ENCODE results near the gene MORN1. TPM values are rescaled to one million over a fixed set of nuclear protein-coding genes. Genes with fewer than 3 reads are reported as not detected.
A peak's percentile ranks its signal among the peaks of the same experiment; 100 is the strongest.

The MORN1 gene
- total RNA-seq, 2 experiments from 2014 or later = 5.3 to 6.5 TPM

- no peaks in the 10 kb centered on the region for H3K9me3 Mint-ChIP-seq
- Histone ChIP-seq H3K36me3 (ENCODE audit: insufficient read depth, low read length) (no peaks in the 10 kb centered on the region), H3K9me3 (ENCODE audit: control insufficient read depth in 1 of 2, insufficient read depth in 1 of 2, low read length in 2 of 2) (peaks cover under 1 to 5% of the 10 kb centered on the region in 2 experiments), H3K27ac (ENCODE audit: low read depth in 1 of 2, low read length in 2 of 2) (no peak overlapping the region), H3K27me3 (ENCODE audit: control insufficient read depth in 1 of 2, insufficient read depth in 2 of 2, low read length in 2 of 2) (no peaks in the 10 kb centered on the region), H3K4me1 (ENCODE audit: insufficient read depth, low read length) (peaks cover 57% of the 10 kb centered on the region), H3K4me3 (ENCODE audit: low read length) (no peak overlapping the region)
- CTCF ChIA-PET = no interaction called here
- TF ChIP-seq CTCF (IDR thresholded peaks at IDR 0.05) = no peak
- POLR2A ChIA-PET = interaction anchor here (4.5 kb wide), 1 partner anchor 130 kb away, joined by 54 read pairs; no protein-coding TSS in a partner anchor
- no peak overlapping the region for H3K27ac Mint-ChIP-seq
- no peak overlapping the region for H3K4me3 Mint-ChIP-seq
- no peak for ATAC-seq (ENCODE audit: poor library complexity)
- H3K36me3 Mint-ChIP-seq (ENCODE audit: low read depth) = peaks cover 6% of the 10 kb centered on the region
- intact Hi-C loops (cut with DNase I, micrococcal nuclease) = loop anchor here in 1 of 2 experiments (10.0 kb wide), 1 partner anchor 1007 kb away; no protein-coding TSS in a partner anchor
- no peaks in the 10 kb centered on the region for H3K27me3 Mint-ChIP-seq
- no peak for DNase-seq
- peaks cover 32% of the 10 kb centered on the region for H3K4me1 Mint-ChIP-seq (ENCODE audit: low read depth)
These were observed 26.5 kb upstream of the MORN1 start for GRCh38 chr1:2417833-2418225.

- H3K36me3 ChIP-seq (ENCODE audit: insufficient read depth, low read length) = no peaks in the 10 kb centered on the region
- no peak for ATAC-seq (ENCODE audit: poor library complexity)
- H3K4me1 Mint-ChIP-seq (ENCODE audit: low read depth) = peaks cover 32% of the 10 kb centered on the region
- CTCF ChIA-PET = no interaction called here
- no peaks in the 10 kb centered on the region for H3K27me3 Mint-ChIP-seq
- TF ChIP-seq CTCF (IDR thresholded peaks at IDR 0.05) = no peak
- H3K4me3 Mint-ChIP-seq = peak overlapping the region; percentile 89
- H3K27ac ChIP-seq (ENCODE audit: low read depth in 1 of 2, low read length in 2 of 2) = peak overlapping the region in 1 of 2 donors; percentile 56
- H3K4me1 ChIP-seq (ENCODE audit: insufficient read depth, low read length) = peaks cover 57% of the 10 kb centered on the region
- H3K36me3 Mint-ChIP-seq (ENCODE audit: low read depth) = peaks cover 6% of the 10 kb centered on the region
- no peaks in the 10 kb centered on the region for H3K9me3 Mint-ChIP-seq
- H3K27me3 ChIP-seq (ENCODE audit: control insufficient read depth in 1 of 2, insufficient read depth in 2 of 2, low read length in 2 of 2) = no peaks in the 10 kb centered on the region
- H3K4me3 ChIP-seq (ENCODE audit: low read length) = peak overlapping the region; percentile 77
- no peak for DNase-seq
- peak overlapping the region; percentile 92 for H3K27ac Mint-ChIP-seq
- H3K9me3 ChIP-seq (ENCODE audit: control insufficient read depth in 1 of 2, insufficient read depth in 1 of 2, low read length in 2 of 2) = peaks cover 0 to 5% of the 10 kb centered on the region in 2 experiments
- intact Hi-C loops (cut with DNase I, micrococcal nuclease) = loop anchor here in 1 of 2 experiments (10.0 kb wide), 1 partner anchor 1008 kb away; no protein-coding TSS in a partner anchor
- POLR2A ChIA-PET = interaction anchor here (0.8 to 4.5 kb wide), 3 partner anchors 107 to 139 kb away, joined by 3 to 54 read pairs (median 7); no protein-coding TSS in a partner anchor
These were observed 25.9 kb upstream of the MORN1 start for GRCh38 chr1:2417083-2417832.

GRCh38 chr1:2416403-2416802 lies 25.0 kb upstream of the MORN1 start:
- no peaks in the 10 kb centered on the region for H3K36me3 ChIP-seq (ENCODE audit: insufficient read depth, low read length)
- ChIA-PET POLR2A (interaction anchor here (0.8 to 4.5 kb wide), 11 partner anchors 8 to 169 kb away, joined by 3 to 54 read pairs (median 6); partner anchors contain the start of genes MORN1, PANK4, RER1 and TNFRSF14), CTCF (interaction anchor here (1.2 kb wide), 1 partner anchor 107 kb away, joined by 4 read pairs; no protein-coding TSS in a partner anchor)
- Mint-ChIP-seq H3K27ac (peak overlapping the region; percentile 92), H3K4me3 (peak overlapping the region; percentile 89), H3K36me3 (ENCODE audit: low read depth) (peaks cover 6% of the 10 kb centered on the region), H3K27me3 (no peaks in the 10 kb centered on the region), H3K4me1 (ENCODE audit: low read depth) (peaks cover 32% of the 10 kb centered on the region), H3K9me3 (no peaks in the 10 kb centered on the region)
- TF ChIP-seq CTCF (IDR thresholded peaks at IDR 0.05) = no peak
- peak in 9 of 14 experiments; percentile 17 to 61 (median 47) for DNase-seq
- H3K4me1 ChIP-seq (ENCODE audit: insufficient read depth, low read length) = peaks cover 65% of the 10 kb centered on the region
- intact Hi-C loops (cut with DNase I, micrococcal nuclease) = loop anchor here in 1 of 2 experiments (10.0 kb wide), 1 partner anchor 1008 kb away; no protein-coding TSS in a partner anchor
- H3K9me3 ChIP-seq (ENCODE audit: control insufficient read depth in 1 of 2, insufficient read depth in 1 of 2, low read length in 2 of 2) = peaks cover 0 to 5% of the 10 kb centered on the region in 2 experiments
- H3K27ac ChIP-seq (ENCODE audit: low read depth in 1 of 2, low read length in 2 of 2) = peak overlapping the region; percentile 56 to 68
- peak overlapping the region; percentile 77 for H3K4me3 ChIP-seq (ENCODE audit: low read length)
- ATAC-seq (ENCODE audit: poor library complexity) = no peak
- H3K27me3 ChIP-seq (ENCODE audit: control insufficient read depth in 1 of 2, insufficient read depth in 2 of 2, low read length in 2 of 2) = no peaks in the 10 kb centered on the region

Measured in CD4-positive, alpha-beta T cell (primary cell).